Measurements from ENCODE around the gene HNRNPA0. TPM values are rescaled to one million over a fixed set of nuclear protein-coding genes. Genes with fewer than 3 reads are reported as not detected.

HNRNPA0 gene
- total RNA-seq = 29.6 and 31.5 TPM in 2 replicates
- 11.5 TPM for total RNA-seq (2013)
- 34.2 and 36.5 TPM in 2 replicates for polyA plus RNA-seq
- 13.0 and 17.7 TPM in 2 replicates for polyA minus RNA-seq

GRCh38 chr5:137754188-137754960 is at the start of gene HNRNPA0:
Gene HNRNPA0 (minus strand): TSS chr5:137754363. CDS start chr5:137754066, 297 bp downstream.
- Mint-ChIP-seq H3K27me3 (no peaks in the 10 kb centered on the region), H3K9me3 (ENCODE audit: insufficient read depth) (no peaks in the 10 kb centered on the region), H3K4me3 (peak within 1 kb of the TSS; percentile 97), H3K4me1 (peaks cover 32% of the 10 kb centered on the region), H3K27ac (peak within 1 kb of the TSS; percentile 100)
- H3K9me3 ChIP-seq (ENCODE audit: control extremely low read depth in 1 of 3, control insufficient read depth in 2 of 3, insufficient read depth in 1 of 3, low read length in 2 of 3) = no peaks in the 10 kb centered on the region
- peak within 1 kb of the TSS; percentile 69 to 95 (median 87) for H3K4me3 ChIP-seq (ENCODE audit: control extremely low read depth in 1 of 5, extremely low read depth in 1 of 5, insufficient read depth in 1 of 5, low read depth in 2 of 5, low read length in 4 of 5)
- intact Hi-C loops (cut with micrococcal nuclease) = loop anchor here (1.0 to 10.0 kb wide), 7 partner anchors 134 to 1518 kb away; partner anchors contain the start of genes CDC23, FAM13B, FAM53C and HSPA9
- CTCF ChIA-PET = interaction anchor here (0.6 to 2.7 kb wide), 6 partner anchors 13 to 279 kb away, joined by 3 to 18 read pairs (median 4); no protein-coding TSS in a partner anchor
- peaks cover 27 to 28% of the 10 kb centered on the region in 2 donors for H3K4me1 ChIP-seq (ENCODE audit: control insufficient read depth in 2 of 2, insufficient read depth in 2 of 2, low read length in 2 of 2)
- H3K4me2 ChIP-seq (replicated peaks; ENCODE audit: low read depth, low read length, poor library complexity, severe bottlenecking) = peak within 1 kb of the TSS; percentile 83
- H2AFZ ChIP-seq (ENCODE audit: insufficient read depth, low read depth, low read length, poor library complexity, severe bottlenecking) = peak within 1 kb of the TSS; percentile 93
- peak within 1 kb of the TSS; percentile 93 for H3K9ac ChIP-seq (ENCODE audit: low read length)
- POLR2A ChIA-PET = interaction anchor here (0.7 to 1.8 kb wide), 7 partner anchors 19 to 598 kb away, joined by 3 to 7 read pairs (median 5); partner anchors contain the start of genes BRD8, FAM53C, KDM3B and KIF20A
- DNase-seq = peak; percentile 99
- no peaks in the 10 kb centered on the region for H3K27me3 ChIP-seq (replicated peaks in 1 of 4; ENCODE audit: control extremely low read depth in 1 of 4, control insufficient read depth in 3 of 4, insufficient read depth in 4 of 4, low read length in 3 of 4)
- H3K79me2 ChIP-seq (ENCODE audit: control insufficient read depth, insufficient read depth, low read length) = peaks cover 47% of the 10 kb centered on the region
- under 1% methylated on average over 79 of the region's 79 CpGs for WGBS (ENCODE audit: insufficient coverage)
- no peak for TF ChIP-seq EZH2 (IDR thresholded peaks at IDR 0.05; ENCODE audit: borderline replicate concordance, insufficient read depth, low read depth, low read length, poor library complexity, severe bottlenecking)
- TF ChIP-seq, protein P1, sequence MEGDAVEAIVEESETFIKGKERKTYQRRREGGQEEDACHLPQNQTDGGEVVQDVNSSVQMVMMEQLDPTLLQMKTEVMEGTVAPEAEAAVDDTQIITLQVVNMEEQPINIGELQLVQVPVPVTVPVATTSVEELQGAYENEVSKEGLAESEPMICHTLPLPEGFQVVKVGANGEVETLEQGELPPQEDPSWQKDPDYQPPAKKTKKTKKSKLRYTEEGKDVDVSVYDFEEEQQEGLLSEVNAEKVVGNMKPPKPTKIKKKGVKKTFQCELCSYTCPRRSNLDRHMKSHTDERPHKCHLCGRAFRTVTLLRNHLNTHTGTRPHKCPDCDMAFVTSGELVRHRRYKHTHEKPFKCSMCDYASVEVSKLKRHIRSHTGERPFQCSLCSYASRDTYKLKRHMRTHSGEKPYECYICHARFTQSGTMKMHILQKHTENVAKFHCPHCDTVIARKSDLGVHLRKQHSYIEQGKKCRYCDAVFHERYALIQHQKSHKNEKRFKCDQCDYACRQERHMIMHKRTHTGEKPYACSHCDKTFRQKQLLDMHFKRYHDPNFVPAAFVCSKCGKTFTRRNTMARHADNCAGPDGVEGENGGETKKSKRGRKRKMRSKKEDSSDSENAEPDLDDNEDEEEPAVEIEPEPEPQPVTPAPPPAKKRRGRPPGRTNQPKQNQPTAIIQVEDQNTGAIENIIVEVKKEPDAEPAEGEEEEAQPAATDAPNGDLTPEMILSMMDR (IDR thresholded peaks at IDR 0.05) = no peak
- peaks cover 0 to 5% of the 10 kb centered on the region in 2 experiments for H3K36me3 ChIP-seq (replicated peaks in 1 of 2; ENCODE audit: control extremely low read depth in 1 of 2, control insufficient read depth in 1 of 2, extremely low read depth in 1 of 2, insufficient read depth in 2 of 2, low read length in 1 of 2)
- ATAC-seq (ENCODE audit: low read depth) = peak; percentile 82
- peaks cover 47% of the 10 kb centered on the region for H4K20me1 ChIP-seq (ENCODE audit: control insufficient read depth, insufficient read depth, low read length, poor library complexity, severe bottlenecking)
- peak within 1 kb of the TSS; percentile 98 to 100 for H3K27ac ChIP-seq (ENCODE audit: low read length in 2 of 2)

Measured in B cell (primary cell).